H54 (cell line): Measurements from ENCODE around the gene RNF217.

Source experiments
- DNase-seq: peaks from one replicate; pipeline ENCODE4 v3.0.0; 2011; ENCODE audit warnings: low spot score, mixed read lengths; ENCODE audit not compliant: insufficient read length
- FAIRE-seq: peaks from 3 replicates; lab custom pipeline; 2011; peaks lifted over from hg19 to GRCh38; lab: Jason Lieb, UNC
- POLR2A ChIP-seq: IDR thresholded peaks from 2 replicates; pipeline ENCODE4 v1.6.1; 2011; ENCODE audit warnings: low read depth, mild to moderate bottlenecking, low read length

RNF217 gene

GRCh38 chr6:125004198-125004597 is 42.0 kb downstream of the RNF217 start:
- no peak for FAIRE-seq
- DNase-seq = no peak
- TF ChIP-seq POLR2A = no peak

- FAIRE-seq = no peak
- TF ChIP-seq POLR2A = no peak
These were observed 42.8 kb downstream of the RNF217 start for GRCh38 chr6:125004797-125005595.

GRCh38 chr6:125008261-125008703 is 46.0 kb downstream of the RNF217 start:
- DNase-seq (no peak), FAIRE-seq (no peak)
- TF ChIP-seq POLR2A = no peak

More at GRCh38 chr6:125004797-125005595, 42.8 kb downstream of the RNF217 start:
- no peak for DNase-seq

GRCh38 chr6:125008957-125009356 is 46.7 kb downstream of the RNF217 start:
- DNase-seq = no peak
- no peak for FAIRE-seq
- TF ChIP-seq POLR2A = no peak

- FAIRE-seq (no peak), DNase-seq (no peak)
- no peak for TF ChIP-seq POLR2A
These were observed 47.3 kb downstream of the RNF217 start for GRCh38 chr6:125009578-125009977.

GRCh38 chr6:125013938-125014660 is 51.9 kb downstream of the RNF217 start:
- TF ChIP-seq POLR2A = no peak
- FAIRE-seq (no peak), DNase-seq (no peak)

- DNase-seq (no peak), FAIRE-seq (no peak)
- no peak for TF ChIP-seq POLR2A
These were observed 52.4 kb downstream of the RNF217 start for GRCh38 chr6:125014661-125014957.

GRCh38 chr6:125015152-125015551 is 52.9 kb downstream of the RNF217 start:
- FAIRE-seq (no peak), DNase-seq (no peak)
- TF ChIP-seq POLR2A = no peak

GRCh38 chr6:125018136-125018535 is 55.9 kb downstream of the RNF217 start:
- FAIRE-seq (no peak), DNase-seq (no peak)
- no peak for TF ChIP-seq POLR2A

GRCh38 chr6:125019281-125019680 is 57.0 kb downstream of the RNF217 start:
- no peak for TF ChIP-seq POLR2A
- FAIRE-seq (no peak), DNase-seq (no peak)

- no peak for TF ChIP-seq POLR2A
- DNase-seq = no peak
- no peak for FAIRE-seq
These were observed 57.7 kb downstream of the RNF217 start for GRCh38 chr6:125019918-125020317.

- DNase-seq (no peak), FAIRE-seq (no peak)
- TF ChIP-seq POLR2A = no peak
These were observed 58.1 kb downstream of the RNF217 start for GRCh38 chr6:125020385-125020784.

- FAIRE-seq (no peak), DNase-seq (no peak)
These were observed 60.3 kb downstream of the RNF217 start for GRCh38 chr6:125022391-125022989.

GRCh38 chr6:125025164-125025854 is 63.1 kb downstream of the RNF217 start:
- no peak for DNase-seq
- no peak for FAIRE-seq
- no peak for TF ChIP-seq POLR2A

More at GRCh38 chr6:125022391-125022989, 60.3 kb downstream of the RNF217 start:
- no peak for TF ChIP-seq POLR2A
